NCI-H345 treated with DMSO at 0.1 percent for 48 hours (cell line): Measurements from ENCODE around the gene THSD4.
"Not testable (repeated sequence)": the region's sequence is repeated elsewhere in the genome, so short reads cannot be mapped to it uniquely, and the experiment has no call there.

Source experiments
- DNase-seq: peaks from one replicate; lab custom pipeline; 2025; ENCODE audit not compliant: unreplicated experiment; lab: John Stamatoyannopoulos, UW

THSD4 gene

GRCh38 chr15:71669688-71670087 lies 554.4 kb downstream of the THSD4 start:
- DNase-seq: no peak

GRCh38 chr15:71670222-71670621 lies 555.0 kb downstream of the THSD4 start:
- not testable (repeated sequence) for DNase-seq

GRCh38 chr15:71674354-71674753 lies 559.1 kb downstream of the THSD4 start:
- DNase-seq: no peak

- DNase-seq: no peak
These were observed 562.1 kb downstream of the THSD4 start for GRCh38 chr15:71677352-71677751.

GRCh38 chr15:71677766-71678165 lies 562.5 kb downstream of the THSD4 start:
- DNase-seq: no peak

GRCh38 chr15:71678191-71678590 lies 562.9 kb downstream of the THSD4 start:
- DNase-seq: no peak

GRCh38 chr15:71678605-71679004 lies 563.3 kb downstream of the THSD4 start:
- DNase-seq: no peak

GRCh38 chr15:71679223-71679792 lies 564.0 kb downstream of the THSD4 start:
- DNase-seq: no peak

- no peak for DNase-seq
These were observed 564.6 kb downstream of the THSD4 start for GRCh38 chr15:71679793-71680353.

GRCh38 chr15:71682001-71682400 lies 566.7 kb downstream of the THSD4 start:
- no peak for DNase-seq

- DNase-seq: no peak
These were observed 568.4 kb downstream of the THSD4 start for GRCh38 chr15:71683411-71684274.

GRCh38 chr15:71685420-71685993 lies 570.2 kb downstream of the THSD4 start:
- DNase-seq: no peak

- no peak for DNase-seq
These were observed 571.2 kb downstream of the THSD4 start for GRCh38 chr15:71686221-71687050.

- DNase-seq: no peak
These were observed 572.7 kb downstream of the THSD4 start for GRCh38 chr15:71687902-71688508.

GRCh38 chr15:71688509-71689094 lies 573.3 kb downstream of the THSD4 start:
- DNase-seq: no peak

GRCh38 chr15:71691081-71691457 lies 575.8 kb downstream of the THSD4 start:
- DNase-seq: no peak

GRCh38 chr15:71691458-71692417 lies 576.5 kb downstream of the THSD4 start:
- DNase-seq: no peak

GRCh38 chr15:71697236-71697635 lies 582.0 kb downstream of the THSD4 start:
- DNase-seq: no peak

GRCh38 chr15:71698030-71698429 lies 582.8 kb downstream of the THSD4 start:
- DNase-seq: peak; percentile 1
